HG02588 (cell line): ENCODE results near the gene GPC1.

Source experiments
- ATAC-seq: cut with Tn5 transposase; IDR thresholded peaks from one replicate; pipeline ENCODE4 v1.9.1; 2021; ENCODE audit warnings: mild to moderate bottlenecking, moderate library complexity; ENCODE audit not compliant: unreplicated experiment

Gene GPC1

DNA sequence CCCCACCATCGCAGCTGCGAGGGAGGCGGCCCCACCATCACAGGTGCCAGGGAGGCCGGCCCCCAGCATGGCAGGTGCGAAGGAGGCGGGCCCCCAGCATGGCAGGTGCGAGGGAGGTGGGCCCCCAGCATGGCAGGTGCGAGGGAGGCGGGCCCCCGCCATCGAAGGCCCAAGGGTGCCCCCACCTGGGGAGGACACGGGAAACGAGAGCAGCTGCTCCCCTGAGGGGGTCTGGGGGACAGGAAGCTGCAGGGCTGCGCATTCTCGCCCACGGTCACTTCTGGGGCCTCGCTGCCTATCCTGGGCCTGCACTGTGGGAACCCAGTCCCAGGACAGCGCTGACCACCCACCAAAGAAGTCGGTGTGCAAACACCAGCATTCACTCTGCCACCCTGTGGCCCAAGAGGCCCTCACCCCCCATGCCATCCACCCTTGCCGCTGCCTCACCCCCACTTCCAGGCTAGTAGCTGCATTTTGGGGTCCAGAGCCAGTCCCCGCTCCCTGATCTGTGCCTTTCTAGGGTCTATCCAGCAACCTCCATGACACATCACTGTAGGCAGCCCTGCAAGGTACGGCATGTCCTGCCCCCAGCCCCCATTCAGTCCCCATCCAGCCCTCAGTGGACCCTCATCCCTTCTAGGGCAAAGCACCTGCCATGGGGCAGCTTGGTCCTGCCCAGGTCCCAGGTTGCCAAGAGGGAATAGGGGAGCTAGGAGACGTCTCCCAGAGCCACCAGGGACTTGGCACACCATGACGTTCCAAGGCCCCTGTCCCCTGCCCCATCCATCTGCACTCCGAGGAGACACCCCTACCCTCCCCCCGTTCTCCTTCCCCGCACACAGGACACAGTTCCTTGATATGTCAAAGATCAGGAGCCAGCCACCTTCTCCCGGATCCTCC is 24.0 kb upstream of the GPC1 start:
- no peak for ATAC-seq

DNA sequence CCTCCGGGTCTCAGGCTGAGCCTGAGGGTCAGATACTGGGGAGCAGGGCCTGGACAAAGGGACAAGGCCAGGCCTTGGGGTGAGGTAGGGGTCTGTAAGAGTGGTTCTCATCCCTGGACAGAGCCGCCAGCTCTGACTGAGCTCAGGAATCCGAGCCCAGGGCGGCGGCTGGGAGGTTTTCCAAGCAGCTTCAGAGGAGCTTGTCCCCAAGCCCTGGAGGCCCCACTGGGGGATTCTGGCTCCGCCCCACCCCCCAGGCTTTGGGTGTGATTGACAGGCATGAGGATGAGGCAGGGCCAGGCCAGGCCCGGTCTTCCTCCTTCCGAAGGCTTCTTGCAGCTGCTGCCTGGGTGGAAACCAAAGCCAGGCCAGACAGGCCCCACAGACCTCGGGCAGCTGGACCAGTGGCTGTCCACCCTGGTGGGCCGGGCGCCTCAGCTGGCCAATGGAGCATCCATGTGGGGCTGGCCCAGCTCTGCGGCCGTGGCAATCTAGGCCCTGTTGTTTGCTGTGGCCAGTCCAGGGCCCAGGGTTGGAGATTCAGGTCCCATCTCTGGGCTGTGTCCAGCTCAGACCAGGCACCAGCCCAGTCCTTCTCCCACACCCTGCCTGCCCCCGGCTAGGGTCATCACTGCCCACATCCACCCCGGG is 23.1 kb upstream of the GPC1 start:
- no peak for ATAC-seq

DNA sequence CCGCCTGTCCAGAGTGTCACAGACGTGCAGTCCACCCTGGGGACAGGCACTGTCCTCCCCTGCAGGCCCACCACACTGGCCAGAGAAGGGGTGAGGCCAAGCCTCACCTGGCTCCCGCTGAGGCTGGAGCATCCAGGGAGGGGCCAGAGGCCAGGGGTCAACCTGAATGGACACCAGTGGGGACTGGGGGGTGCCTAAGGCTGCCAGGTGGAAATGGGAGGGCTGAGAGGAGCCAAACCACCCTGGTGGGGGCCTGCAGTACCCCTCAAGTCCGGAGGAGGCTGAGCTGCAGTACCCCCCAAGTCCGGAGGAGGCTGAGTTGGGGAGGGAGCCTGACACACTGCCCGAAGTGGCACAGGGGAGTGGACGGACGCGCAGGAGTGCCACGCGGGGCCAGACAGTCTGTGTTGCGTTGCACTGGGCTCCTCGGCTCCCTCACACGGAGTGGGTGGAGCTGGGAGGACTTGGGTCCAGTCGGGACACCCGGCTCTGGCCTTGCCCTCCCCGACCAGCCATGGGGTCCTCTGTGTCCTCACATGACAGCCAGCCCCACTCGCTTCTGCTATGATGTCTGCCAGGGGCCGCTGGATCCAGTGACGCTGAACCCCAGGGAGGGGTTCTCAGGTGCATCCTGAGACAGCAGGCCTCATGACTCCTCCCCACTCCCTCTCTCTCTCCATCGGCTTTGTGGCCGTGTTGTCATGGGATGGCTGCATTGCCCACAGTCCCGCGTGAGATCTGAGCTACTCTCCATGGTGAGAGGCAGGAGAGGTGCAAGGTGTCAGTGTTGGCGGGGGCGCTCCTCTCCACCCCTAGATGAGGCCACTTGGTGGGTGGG is 22.3 kb upstream of the GPC1 start:
- ATAC-seq, result no peak

- no peak for ATAC-seq
Measured at GRCh38 chr2:240413813-240414429, 21.5 kb upstream of the GPC1 start.

DNA sequence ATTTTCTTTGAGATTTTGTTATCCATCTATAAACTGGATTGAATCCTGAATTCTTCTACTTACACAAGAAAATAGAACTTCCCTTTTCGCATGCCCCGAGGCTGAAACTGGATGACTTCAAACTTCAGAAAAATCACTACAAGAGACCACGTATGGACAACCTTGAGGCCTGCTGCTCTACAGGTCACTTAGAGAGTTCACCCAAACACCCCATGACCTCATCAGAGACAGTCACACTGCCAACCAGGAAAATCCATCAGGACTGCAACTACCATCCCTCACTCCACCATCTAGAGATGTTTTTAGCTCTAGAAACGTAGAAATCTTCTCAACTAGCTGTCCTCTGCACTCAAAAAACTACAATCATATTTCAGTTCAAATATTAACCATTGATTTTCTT is 18.6 kb upstream of the GPC1 start:
- no peak for ATAC-seq

GRCh38 chr2:240418311-240418710 is 17.2 kb upstream of the GPC1 start:
- no peak for ATAC-seq

DNA sequence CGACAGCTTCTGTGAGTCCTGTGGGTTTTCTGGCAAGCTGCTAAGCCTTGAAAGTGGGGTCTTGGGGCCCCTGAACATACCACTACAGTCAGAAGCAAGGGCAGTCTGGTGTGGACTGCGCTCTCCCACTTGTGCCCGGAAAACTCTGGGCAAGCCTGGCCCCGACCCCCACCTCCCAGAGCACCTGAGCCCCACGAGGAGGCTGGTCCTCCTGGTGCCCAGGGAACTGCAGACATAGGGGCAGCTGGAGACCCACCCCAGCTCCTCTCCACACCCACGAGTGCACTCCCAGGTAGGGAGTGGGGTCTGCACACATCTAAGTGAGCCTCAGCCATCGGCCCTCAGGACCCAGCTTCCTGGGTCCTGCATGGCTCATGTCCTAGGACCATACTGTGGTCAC is 16.2 kb upstream of the GPC1 start:
- ATAC-seq, result no peak

- no peak for ATAC-seq
Measured at GRCh38 chr2:240419723-240420122, 15.7 kb upstream of the GPC1 start.

GRCh38 chr2:240420206-240421104 is 15.0 kb upstream of the GPC1 start:
- ATAC-seq, result no peak

GRCh38 chr2:240421381-240421780 is 14.1 kb upstream of the GPC1 start:
- ATAC-seq, result no peak

DNA sequence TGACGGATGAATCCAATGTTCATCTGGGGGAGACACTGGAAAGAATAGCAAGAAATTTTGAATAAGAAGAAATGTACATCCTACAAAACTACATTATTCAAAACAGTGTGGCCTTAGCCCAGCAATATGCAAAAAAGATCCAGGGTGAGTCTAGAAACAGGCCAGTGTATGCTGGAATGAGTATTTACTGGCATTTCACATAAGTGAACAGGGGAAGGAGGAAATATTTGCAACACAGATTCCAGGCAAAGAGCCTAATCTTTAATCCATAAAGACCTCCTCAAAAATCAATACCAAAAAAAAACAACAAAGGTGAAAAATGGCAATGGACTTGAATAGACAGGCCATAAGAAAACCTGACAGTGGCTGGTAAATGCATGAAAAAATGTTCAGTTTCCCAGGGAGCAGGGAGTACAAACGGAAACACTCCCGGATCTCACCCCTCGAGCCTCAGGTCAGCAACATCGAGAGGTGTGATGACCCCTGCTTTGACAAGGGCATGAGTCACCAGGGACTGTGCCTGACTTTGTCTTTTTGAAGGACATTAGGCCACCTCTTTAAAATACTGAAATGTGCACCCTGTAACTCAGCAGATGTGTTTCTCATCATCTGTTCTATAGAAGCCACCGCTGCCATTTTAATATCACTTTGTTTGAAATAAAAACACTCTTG is 12.7 kb upstream of the GPC1 start:
- no peak for ATAC-seq

- ATAC-seq, result no peak
Measured at GRCh38 chr2:240423788-240424191, 11.7 kb upstream of the GPC1 start.

DNA sequence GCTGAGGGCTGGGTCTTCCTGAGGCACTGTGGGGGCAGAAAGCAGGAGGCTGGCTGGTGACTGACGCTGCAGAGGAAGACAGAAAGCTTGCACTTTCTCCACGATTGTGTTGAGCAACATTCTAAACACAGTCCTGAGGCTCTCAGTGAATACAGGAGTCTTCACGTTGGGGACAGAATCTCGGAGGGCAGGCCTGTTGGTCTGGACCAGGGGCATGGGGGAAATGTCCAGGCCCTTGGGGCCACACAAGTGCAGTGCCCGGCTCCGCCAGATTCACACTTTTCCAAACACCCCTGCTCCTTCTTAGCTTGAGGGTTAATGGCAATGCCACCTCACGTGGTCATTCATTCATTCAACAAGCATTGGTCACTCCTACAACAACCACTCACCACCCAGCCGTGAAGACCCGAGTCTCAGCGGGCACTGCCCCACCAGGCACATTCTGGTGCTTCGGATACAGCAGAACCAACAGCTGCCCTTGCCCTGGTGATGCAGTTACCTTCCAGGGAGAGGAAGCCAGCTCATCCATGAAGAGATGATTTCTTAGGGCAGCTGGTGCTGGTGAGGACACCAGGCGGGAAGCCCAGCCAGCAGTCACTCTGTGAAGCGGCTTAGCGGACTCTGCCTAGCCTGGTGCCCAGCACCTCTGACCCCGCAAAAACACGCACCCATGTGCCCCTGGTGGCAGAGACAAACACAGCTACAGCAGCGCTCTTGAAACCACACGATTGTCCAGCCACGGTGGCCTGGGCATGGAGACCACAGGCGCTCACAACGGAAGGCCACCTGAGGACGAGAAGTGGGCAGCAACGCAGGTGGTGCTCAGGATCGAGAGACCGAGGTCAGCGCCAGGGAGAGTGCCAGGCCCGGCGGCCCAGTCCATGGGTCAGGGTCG is 10.9 kb upstream of the GPC1 start:
- no peak for ATAC-seq

- ATAC-seq, result no peak
Measured at GRCh38 chr2:240425236-240425615, 10.2 kb upstream of the GPC1 start.

- no peak for ATAC-seq
Measured at GRCh38 chr2:240425697-240426096, 9.8 kb upstream of the GPC1 start.

- ATAC-seq, result no peak
Measured at GRCh38 chr2:240426845-240427721, 8.4 kb upstream of the GPC1 start.

GRCh38 chr2:240427729-240428128 is 7.7 kb upstream of the GPC1 start:
- ATAC-seq, result no peak

GRCh38 chr2:240428245-240428644 is 7.2 kb upstream of the GPC1 start:
- no peak for ATAC-seq
